Measurements from ENCODE around the gene FANCD2.
"Not testable (repeated sequence)": the region's sequence is repeated elsewhere in the genome, so short reads cannot be mapped to it uniquely, and the experiment has no call there.

The FANCD2 gene

GRCh38 chr3:10055097-10055496 is 28.9 kb downstream of the FANCD2 start:
- Histone ChIP-seq H3K36me3 (ENCODE audit: insufficient read depth, low read length) (peaks cover 4% of the 10 kb centered on the region), H3K79me2 (ENCODE audit: control insufficient read depth, insufficient read depth, low read length, unreplicated experiment) (no peaks in the 10 kb centered on the region), H3K27ac (ENCODE audit: low read depth, low read length) (no peak overlapping the region), H3K4me1 (ENCODE audit: control insufficient read depth, insufficient read depth, low read length, unreplicated experiment) (no peaks in the 10 kb centered on the region), H2AFZ (ENCODE audit: low read length, unreplicated experiment) (no peak overlapping the region), H3K27me3 (ENCODE audit: insufficient read depth, low read length) (no peaks in the 10 kb centered on the region), H3K4me3 (ENCODE audit: low read depth, low read length) (no peak overlapping the region)

DNA sequence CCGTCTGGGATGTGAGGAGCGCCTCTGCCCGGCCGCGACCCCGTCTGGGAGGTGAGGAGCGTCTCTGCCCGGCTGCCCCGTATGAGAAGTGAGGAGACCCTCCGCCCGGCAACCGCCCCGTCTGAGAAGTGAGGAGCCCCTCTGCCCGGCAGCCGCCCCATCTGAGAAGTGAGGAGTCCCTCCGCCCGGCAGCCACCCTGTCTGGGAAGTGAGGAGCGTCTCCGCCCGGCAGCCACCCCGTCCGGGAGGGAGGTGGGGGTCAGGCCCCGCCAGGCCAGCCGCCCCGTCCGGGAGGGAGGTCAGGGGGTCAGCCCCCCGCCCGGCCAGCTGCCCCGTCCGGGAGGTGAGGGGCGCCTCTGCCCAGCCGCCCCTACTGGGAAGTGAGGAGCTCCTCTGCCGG is 43.8 kb downstream of the FANCD2 start:
- H3K27me3 ChIP-seq (ENCODE audit: insufficient read depth, low read length); H2AFZ ChIP-seq (ENCODE audit: low read length, unreplicated experiment); H3K27ac ChIP-seq (ENCODE audit: low read depth, low read length); H3K4me1 ChIP-seq (ENCODE audit: control insufficient read depth, insufficient read depth, low read length, unreplicated experiment); H3K79me2 ChIP-seq (ENCODE audit: control insufficient read depth, insufficient read depth, low read length, unreplicated experiment); H3K4me3 ChIP-seq (ENCODE audit: low read depth, low read length): not testable (repeated sequence)
- H3K36me3 ChIP-seq (ENCODE audit: insufficient read depth, low read length) = peaks cover 25% of the 10 kb centered on the region

DNA sequence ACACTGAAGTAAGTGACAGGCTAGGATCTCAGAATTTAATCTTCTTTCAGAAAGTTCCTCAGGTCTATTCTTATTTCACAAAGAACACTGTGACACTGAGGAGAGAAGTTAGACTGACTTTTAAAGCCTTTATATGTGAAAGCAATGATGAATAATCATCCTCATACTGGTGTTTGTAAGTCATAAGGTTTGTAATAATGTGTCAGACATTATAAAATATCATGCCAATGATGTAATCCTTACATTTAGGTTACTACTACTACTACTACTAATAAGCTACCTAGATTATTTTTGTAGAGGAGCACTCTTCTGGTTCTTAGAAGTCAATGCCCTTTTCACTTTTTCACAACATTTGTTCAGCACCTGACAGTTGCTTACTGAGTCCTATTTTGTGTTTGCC is 48.4 kb downstream of the FANCD2 start:
- no peak overlapping the region for H2AFZ ChIP-seq (ENCODE audit: low read length, unreplicated experiment)
- no peaks in the 10 kb centered on the region for H3K4me1 ChIP-seq (ENCODE audit: control insufficient read depth, insufficient read depth, low read length, unreplicated experiment)
- no peaks in the 10 kb centered on the region for H3K36me3 ChIP-seq (ENCODE audit: insufficient read depth, low read length)

GRCh38 chr3:10081871-10082270 is 55.6 kb downstream of the FANCD2 start:
- no peak overlapping the region for H2AFZ ChIP-seq (ENCODE audit: low read length, unreplicated experiment)
- no peaks in the 10 kb centered on the region for H3K4me1 ChIP-seq (ENCODE audit: control insufficient read depth, insufficient read depth, low read length, unreplicated experiment)
- no peak overlapping the region for H3K4me3 ChIP-seq (ENCODE audit: low read depth, low read length)
- H3K27me3 ChIP-seq (ENCODE audit: insufficient read depth, low read length) = no peaks in the 10 kb centered on the region
- H3K36me3 ChIP-seq (ENCODE audit: insufficient read depth, low read length) = peaks cover 13% of the 10 kb centered on the region; the same call in 1 of the 2 replicates
- H3K27ac ChIP-seq (ENCODE audit: low read depth, low read length) = no peak overlapping the region
- no peaks in the 10 kb centered on the region for H3K79me2 ChIP-seq (ENCODE audit: control insufficient read depth, insufficient read depth, low read length, unreplicated experiment)

More for the DNA sequence above, 48.4 kb downstream of the FANCD2 start:
- H3K27me3 ChIP-seq (ENCODE audit: insufficient read depth, low read length) = no peaks in the 10 kb centered on the region
- no peak overlapping the region for H3K27ac ChIP-seq (ENCODE audit: low read depth, low read length)
- no peaks in the 10 kb centered on the region for H3K79me2 ChIP-seq (ENCODE audit: control insufficient read depth, insufficient read depth, low read length, unreplicated experiment)
- H3K4me3 ChIP-seq (ENCODE audit: low read depth, low read length) = no peak overlapping the region

- peaks cover 23% of the 10 kb centered on the region for H3K36me3 ChIP-seq (ENCODE audit: insufficient read depth, low read length)
- H3K79me2 ChIP-seq (ENCODE audit: control insufficient read depth, insufficient read depth, low read length, unreplicated experiment) = no peaks in the 10 kb centered on the region
- H3K4me1 ChIP-seq (ENCODE audit: control insufficient read depth, insufficient read depth, low read length, unreplicated experiment) = no peaks in the 10 kb centered on the region
- no peak overlapping the region for H3K4me3 ChIP-seq (ENCODE audit: low read depth, low read length)
- H2AFZ ChIP-seq (ENCODE audit: low read length, unreplicated experiment) = no peak overlapping the region
- H3K27ac ChIP-seq (ENCODE audit: low read depth, low read length) = no peak overlapping the region
- H3K27me3 ChIP-seq (ENCODE audit: insufficient read depth, low read length) = no peaks in the 10 kb centered on the region
Observed at GRCh38 chr3:10085738-10086137, 59.5 kb downstream of the FANCD2 start.

GRCh38 chr3:10088256-10088655 is 62.0 kb downstream of the FANCD2 start:
- no peaks in the 10 kb centered on the region for H3K79me2 ChIP-seq (ENCODE audit: control insufficient read depth, insufficient read depth, low read length, unreplicated experiment)
- peaks cover 22% of the 10 kb centered on the region for H3K36me3 ChIP-seq (ENCODE audit: insufficient read depth, low read length)
- no peak overlapping the region for H3K27ac ChIP-seq (ENCODE audit: low read depth, low read length)

DNA sequence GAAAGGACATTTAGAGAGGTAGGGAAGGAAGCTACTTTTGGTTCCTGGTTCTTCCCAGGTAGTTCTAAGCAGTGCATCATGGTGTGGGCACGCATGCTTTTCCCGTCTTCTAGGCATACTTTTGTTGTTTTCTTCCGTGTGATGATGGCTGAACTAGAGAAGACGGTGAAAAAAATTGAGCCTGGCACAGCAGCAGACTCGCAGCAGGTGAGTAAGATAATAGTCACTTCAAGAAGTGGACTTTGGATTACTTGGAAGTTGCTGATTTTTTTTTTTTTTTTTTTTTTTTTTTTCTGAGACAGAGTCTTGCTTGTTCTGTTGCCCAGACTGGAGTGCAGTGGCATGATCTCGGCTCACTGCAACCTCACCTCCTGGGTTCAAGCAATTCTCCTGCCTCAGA is 63.9 kb downstream of the FANCD2 start:
- Histone ChIP-seq H3K4me1 (ENCODE audit: control insufficient read depth, insufficient read depth, low read length, unreplicated experiment) (no peaks in the 10 kb centered on the region), H2AFZ (ENCODE audit: low read length, unreplicated experiment) (no peak overlapping the region), H3K36me3 (ENCODE audit: insufficient read depth, low read length) (peaks cover 22% of the 10 kb centered on the region), H3K79me2 (ENCODE audit: control insufficient read depth, insufficient read depth, low read length, unreplicated experiment) (no peaks in the 10 kb centered on the region), H3K27me3 (ENCODE audit: insufficient read depth, low read length) (no peaks in the 10 kb centered on the region), H3K4me3 (ENCODE audit: low read depth, low read length) (no peak overlapping the region), H3K27ac (ENCODE audit: low read depth, low read length) (no peak overlapping the region)

More at GRCh38 chr3:10088256-10088655, 62.0 kb downstream of the FANCD2 start:
- no peaks in the 10 kb centered on the region for H3K27me3 ChIP-seq (ENCODE audit: insufficient read depth, low read length)
- no peak overlapping the region for H2AFZ ChIP-seq (ENCODE audit: low read length, unreplicated experiment)
- H3K4me1 ChIP-seq (ENCODE audit: control insufficient read depth, insufficient read depth, low read length, unreplicated experiment) = no peaks in the 10 kb centered on the region
- no peak overlapping the region for H3K4me3 ChIP-seq (ENCODE audit: low read depth, low read length)

- H3K27me3 ChIP-seq (ENCODE audit: insufficient read depth, low read length); H3K27ac ChIP-seq (ENCODE audit: low read depth, low read length); H2AFZ ChIP-seq (ENCODE audit: low read length, unreplicated experiment); H3K4me1 ChIP-seq (ENCODE audit: control insufficient read depth, insufficient read depth, low read length, unreplicated experiment); H3K79me2 ChIP-seq (ENCODE audit: control insufficient read depth, insufficient read depth, low read length, unreplicated experiment); H3K4me3 ChIP-seq (ENCODE audit: low read depth, low read length): not testable (repeated sequence)
- peaks cover 18% of the 10 kb centered on the region for H3K36me3 ChIP-seq (ENCODE audit: insufficient read depth, low read length)
Observed at GRCh38 chr3:10090774-10091173, 64.5 kb downstream of the FANCD2 start.

DNA sequence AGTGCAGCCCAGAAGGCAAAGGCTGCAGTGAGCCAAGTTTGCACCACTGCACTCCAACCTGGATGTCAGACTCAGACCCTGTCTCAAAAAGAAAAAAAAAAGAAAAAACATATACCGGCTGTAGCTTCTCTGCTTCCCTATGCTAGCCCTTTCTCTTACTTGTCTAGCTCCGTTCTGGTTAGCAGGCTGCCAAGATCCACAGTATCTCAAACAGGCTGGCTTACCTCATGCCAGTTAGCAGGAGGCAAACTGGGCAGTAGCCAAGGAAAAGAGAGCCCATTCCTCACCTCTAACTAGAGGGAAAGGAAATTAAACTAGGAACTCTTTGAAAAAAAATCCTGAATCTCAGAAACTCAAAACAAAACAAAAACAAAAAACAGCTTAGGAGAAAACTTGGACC is 65.2 kb downstream of the FANCD2 start:
- H3K4me1 ChIP-seq (ENCODE audit: control insufficient read depth, insufficient read depth, low read length, unreplicated experiment); H3K4me3 ChIP-seq (ENCODE audit: low read depth, low read length); H2AFZ ChIP-seq (ENCODE audit: low read length, unreplicated experiment); H3K27ac ChIP-seq (ENCODE audit: low read depth, low read length); H3K79me2 ChIP-seq (ENCODE audit: control insufficient read depth, insufficient read depth, low read length, unreplicated experiment); H3K27me3 ChIP-seq (ENCODE audit: insufficient read depth, low read length): not testable (repeated sequence)
- H3K36me3 ChIP-seq (ENCODE audit: insufficient read depth, low read length) = peaks cover 14% of the 10 kb centered on the region

DNA sequence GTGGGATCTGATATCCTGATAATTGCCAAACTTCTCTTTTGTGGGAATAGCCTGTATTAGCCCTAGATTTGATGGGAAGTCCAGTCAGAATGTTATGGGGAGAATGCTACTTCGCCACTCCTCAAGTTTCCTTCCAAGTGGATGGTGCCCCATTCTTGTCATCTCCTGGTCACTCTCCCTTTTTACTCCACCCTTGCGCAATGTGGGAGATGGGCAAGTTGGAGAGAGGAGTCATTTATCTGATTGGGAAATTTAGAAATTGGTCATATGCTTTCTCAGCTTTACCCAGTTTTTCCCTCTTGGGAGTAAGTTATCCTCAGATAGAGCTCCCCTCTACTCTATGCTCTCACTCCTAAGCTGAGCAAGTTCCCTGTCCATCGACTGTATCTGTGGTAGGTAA is 67.4 kb downstream of the FANCD2 start:
- H3K27me3 ChIP-seq (ENCODE audit: insufficient read depth, low read length) = no peaks in the 10 kb centered on the region
- H3K36me3 ChIP-seq (ENCODE audit: insufficient read depth, low read length) = peaks cover 19% of the 10 kb centered on the region
- H2AFZ ChIP-seq (ENCODE audit: low read length, unreplicated experiment) = no peak overlapping the region
- H3K4me1 ChIP-seq (ENCODE audit: control insufficient read depth, insufficient read depth, low read length, unreplicated experiment) = no peaks in the 10 kb centered on the region
- H3K27ac ChIP-seq (ENCODE audit: low read depth, low read length) = no peak overlapping the region
- H3K4me3 ChIP-seq (ENCODE audit: low read depth, low read length) = no peak overlapping the region
- H3K79me2 ChIP-seq (ENCODE audit: control insufficient read depth, insufficient read depth, low read length, unreplicated experiment) = no peaks in the 10 kb centered on the region

DNA sequence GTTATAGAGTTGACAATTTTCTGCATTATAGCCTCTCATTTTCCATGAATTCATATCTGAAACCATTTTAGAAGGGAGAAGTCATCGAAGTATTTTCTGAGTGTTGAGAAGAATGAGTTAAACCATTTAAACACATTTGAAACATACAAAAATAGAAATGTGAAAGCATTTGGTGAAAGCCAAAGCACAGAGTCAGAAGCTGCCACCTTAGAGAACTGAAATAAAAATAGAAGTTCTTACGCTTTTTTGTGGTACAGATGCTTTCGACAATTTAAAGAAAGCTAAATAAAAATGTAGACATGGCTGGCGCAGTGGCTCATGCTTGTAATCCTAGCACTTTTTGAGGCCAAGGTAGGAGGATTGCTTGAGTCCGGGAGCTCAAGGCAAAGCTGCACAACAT is 72.8 kb downstream of the FANCD2 start:
- no peak overlapping the region for H2AFZ ChIP-seq (ENCODE audit: low read length, unreplicated experiment)
- no peaks in the 10 kb centered on the region for H3K27me3 ChIP-seq (ENCODE audit: insufficient read depth, low read length)
- H3K36me3 ChIP-seq (ENCODE audit: insufficient read depth, low read length) = peaks cover 9% of the 10 kb centered on the region
- peaks cover 4% of the 10 kb centered on the region for H3K4me1 ChIP-seq (ENCODE audit: control insufficient read depth, insufficient read depth, low read length, unreplicated experiment)
- H3K79me2 ChIP-seq (ENCODE audit: control insufficient read depth, insufficient read depth, low read length, unreplicated experiment) = no peaks in the 10 kb centered on the region
- no peak overlapping the region for H3K4me3 ChIP-seq (ENCODE audit: low read depth, low read length)
- H3K27ac ChIP-seq (ENCODE audit: low read depth, low read length) = no peak overlapping the region
